Adipose tissue (tissue), 3 donors: ENCODE results near the gene ZNF138. TPM values are rescaled to one million over a fixed set of nuclear protein-coding genes. Genes with fewer than 3 reads are reported as not detected.
"Not testable (repeated sequence)": the region's sequence is repeated elsewhere in the genome, so short reads cannot be mapped to it uniquely, and the experiment has no call there.

Source experiments
- H3K27ac ChIP-seq: one replicate; pipeline ENCODE4 v1.5.1; 2013; ENCODE audit warnings: low read depth, low read length
- WGBS, 3 donors: extraction: QIAGEN DNeasy Blood & Tissue Kit; methylation state at CpG; one replicate each; pipeline ENCODE4 v1.1.7; 2013; 5-methylcytosine and 5-hydroxymethylcytosine counted together
- polyA plus RNA-seq, 3 donors: library from polyadenylated mRNA; stranded (reverse); fragments of 200-250 nt; gene quantifications; one replicate each; pipeline ENCODE4 v1.2.3, GENCODE V29; 2013
- donor health status: healthy with polysubstance abuse.
- donor health status: Bipolar disorder and iron deficiency.
- donor health status: healthy.

Gene ZNF138
- polyA plus RNA-seq, 3 donors = 2.2 to 2.7 (median 2.7) TPM

DNA sequence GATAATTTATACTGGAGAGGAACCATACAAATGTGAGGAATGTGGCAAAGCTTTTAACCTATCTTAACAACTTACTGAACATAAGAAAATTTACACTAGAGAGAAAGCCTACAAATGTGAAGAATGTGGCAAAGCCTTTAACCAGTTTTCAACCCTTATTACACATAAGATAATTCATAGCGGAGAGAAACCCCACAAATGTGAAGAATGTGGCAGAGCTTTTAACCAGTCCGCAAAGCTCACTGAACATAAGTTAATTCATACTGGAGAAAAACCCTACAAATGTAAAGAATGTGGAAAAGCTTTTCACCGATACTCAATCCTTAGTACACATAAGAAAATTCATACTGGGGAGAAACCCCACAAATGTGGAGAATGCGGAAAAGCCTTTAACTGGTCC lies 37.9 kb downstream of the ZNF138 start:
- H3K27ac ChIP-seq = no peak overlapping the region
- WGBS, 3 donors = 83 to 96% (median 83%) methylated on average over 4 of the region's 4 CpGs

DNA sequence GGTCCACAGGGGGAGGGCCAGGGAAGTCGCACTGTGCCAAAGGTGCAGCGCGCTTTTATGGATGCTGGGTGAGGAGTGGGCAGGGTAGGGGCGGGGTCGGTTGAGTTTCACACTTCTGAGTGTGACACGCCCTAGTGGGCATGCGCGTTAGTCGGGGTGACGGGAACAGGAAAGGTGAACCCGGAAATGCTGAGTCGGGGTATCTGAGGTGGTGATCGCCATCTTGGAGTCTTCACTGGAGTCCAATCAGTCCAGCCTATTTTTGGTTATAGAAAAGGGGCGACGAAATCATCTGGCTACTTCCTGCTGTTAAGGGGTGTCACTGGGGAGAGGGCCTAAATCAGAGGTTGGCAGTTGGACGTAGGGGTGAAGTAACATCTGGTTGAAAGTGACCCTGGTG lies 40.8 kb downstream of the ZNF138 start:
- H3K27ac ChIP-seq = no peak overlapping the region
- WGBS, 3 donors = 85 to 91% (median 86%) methylated on average over 16 of the region's 16 CpGs

DNA sequence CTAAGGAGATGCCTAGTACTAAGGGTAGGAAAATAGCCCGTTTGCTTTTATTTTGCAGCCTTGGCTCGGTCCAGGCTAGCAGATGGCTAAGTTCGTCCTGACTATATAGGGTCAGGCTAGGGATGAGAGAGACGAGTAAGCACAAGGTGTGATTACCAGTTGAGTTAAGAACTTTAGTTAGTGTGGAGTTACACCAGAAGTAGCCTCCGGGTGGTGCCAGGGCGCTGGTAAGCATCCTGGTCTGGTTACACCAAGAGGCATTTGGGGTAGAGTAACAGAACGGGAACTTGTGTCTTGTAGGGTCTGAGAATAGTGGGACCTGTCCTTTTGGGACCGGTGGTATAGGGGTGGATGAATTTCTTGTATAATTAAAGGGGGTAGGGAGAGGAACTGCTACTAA lies 41.6 kb downstream of the ZNF138 start:
- 86 to 92% (median 90%) methylated on average over 8 of the region's 8 CpGs for WGBS, 3 donors
- not testable (repeated sequence) for H3K27ac ChIP-seq

DNA sequence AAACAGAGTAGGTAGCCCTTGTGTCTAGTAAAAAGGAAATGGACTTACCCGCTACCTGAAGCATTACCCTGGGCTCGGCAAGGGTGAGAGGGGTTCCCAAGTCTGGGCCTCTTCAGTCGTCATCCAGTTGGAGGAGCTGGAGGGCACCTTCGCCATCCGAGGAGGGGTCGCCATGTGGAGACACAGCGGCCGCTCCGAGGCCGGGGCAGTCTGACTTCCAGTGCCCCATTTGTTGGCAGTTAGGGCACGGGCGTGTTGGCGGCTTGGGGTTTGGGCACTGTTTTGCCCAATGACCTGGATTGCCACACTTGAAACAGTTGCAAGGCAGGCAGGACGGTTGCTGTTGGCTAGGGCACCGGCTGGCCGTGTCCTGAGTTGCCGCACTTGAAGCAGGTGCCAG lies 43.8 kb downstream of the ZNF138 start:
- WGBS, 3 donors = 90 to 94% (median 90%) methylated on average over 12 to 16 of the region's 17 CpGs
- not testable (repeated sequence) for H3K27ac ChIP-seq

DNA sequence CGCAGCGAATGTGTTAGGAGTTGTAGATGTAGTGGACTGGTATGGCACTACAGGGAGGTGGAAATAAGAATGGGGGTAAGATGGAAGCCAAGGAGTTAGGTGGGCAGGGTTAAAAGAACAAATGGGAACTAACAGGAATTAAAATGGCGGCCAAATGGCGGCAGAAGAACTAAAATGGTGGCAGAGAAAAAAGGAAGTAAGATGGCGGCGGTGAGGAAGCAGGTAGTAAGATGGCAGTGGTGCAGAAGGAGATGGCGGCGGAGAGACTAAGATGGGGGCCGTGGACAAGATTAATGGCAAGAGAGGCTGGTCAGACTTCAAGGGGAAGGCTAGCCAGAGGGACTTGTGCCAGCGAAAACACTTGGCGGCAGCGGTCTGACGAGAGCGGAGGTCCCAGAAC lies 44.5 kb downstream of the ZNF138 start:
- WGBS, 3 donors = 79 to 87% (median 82%) methylated on average over 14 of the region's 14 CpGs
- no peak overlapping the region for H3K27ac ChIP-seq

DNA sequence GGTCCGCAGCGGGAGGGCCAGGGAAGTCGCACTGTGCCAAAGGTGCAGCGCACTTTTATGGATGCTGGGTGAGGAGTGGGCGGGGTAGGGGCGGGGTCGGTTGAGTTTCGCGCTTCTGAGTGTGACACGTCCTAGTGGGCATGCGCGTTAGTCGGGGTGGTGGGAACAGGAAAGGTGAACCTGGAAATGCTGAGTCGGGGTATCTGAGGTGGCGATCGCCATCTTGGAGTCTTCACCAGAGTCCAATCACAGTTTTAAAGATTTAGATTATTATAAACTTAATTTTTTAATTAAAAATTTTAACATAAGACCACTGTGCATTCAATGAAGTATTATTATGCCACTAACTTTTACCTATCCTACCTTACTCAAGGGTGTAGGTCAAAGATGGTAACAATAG lies 45.7 kb downstream of the ZNF138 start:
- 95 to 98% (median 95%) methylated on average over 16 of the region's 16 CpGs for WGBS, 3 donors
- H3K27ac ChIP-seq = no peak overlapping the region

DNA sequence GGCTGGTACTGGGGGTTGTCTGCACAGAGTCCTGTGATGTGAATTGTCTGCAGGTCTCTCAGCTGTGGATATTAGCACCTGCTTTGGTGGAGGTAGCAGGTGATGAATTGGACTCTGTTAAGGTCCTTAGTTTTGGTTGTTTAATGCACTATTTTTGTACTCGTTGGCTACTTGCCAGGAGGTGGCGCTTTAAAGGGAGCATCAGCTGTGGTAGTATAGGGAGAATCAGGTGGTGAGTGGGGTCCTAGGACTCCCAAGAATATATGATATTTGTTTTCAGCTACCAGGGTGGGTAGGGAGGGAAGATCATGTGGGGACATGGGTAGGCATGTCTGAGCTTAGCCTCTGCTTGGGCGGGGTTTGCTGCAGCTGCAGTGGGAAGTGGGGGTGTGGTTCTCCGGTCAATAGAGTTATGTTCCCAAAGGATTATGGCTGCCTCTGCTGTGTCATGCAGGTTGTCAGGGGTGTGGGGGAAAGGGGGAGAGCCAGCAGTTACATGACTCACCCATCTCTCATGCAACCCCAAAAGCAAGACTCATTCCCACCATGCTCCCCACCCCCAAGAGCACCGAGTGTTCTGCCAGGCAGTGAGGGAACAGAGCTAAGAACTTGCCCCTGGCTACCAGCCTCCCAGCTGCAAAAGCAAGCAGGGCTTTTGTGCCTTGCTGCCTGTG lies 55.2 kb downstream of the ZNF138 start:
- 61 to 77% (median 63%) methylated on average over 5 of the region's 5 CpGs for WGBS, 3 donors
- no peak overlapping the region for H3K27ac ChIP-seq

DNA sequence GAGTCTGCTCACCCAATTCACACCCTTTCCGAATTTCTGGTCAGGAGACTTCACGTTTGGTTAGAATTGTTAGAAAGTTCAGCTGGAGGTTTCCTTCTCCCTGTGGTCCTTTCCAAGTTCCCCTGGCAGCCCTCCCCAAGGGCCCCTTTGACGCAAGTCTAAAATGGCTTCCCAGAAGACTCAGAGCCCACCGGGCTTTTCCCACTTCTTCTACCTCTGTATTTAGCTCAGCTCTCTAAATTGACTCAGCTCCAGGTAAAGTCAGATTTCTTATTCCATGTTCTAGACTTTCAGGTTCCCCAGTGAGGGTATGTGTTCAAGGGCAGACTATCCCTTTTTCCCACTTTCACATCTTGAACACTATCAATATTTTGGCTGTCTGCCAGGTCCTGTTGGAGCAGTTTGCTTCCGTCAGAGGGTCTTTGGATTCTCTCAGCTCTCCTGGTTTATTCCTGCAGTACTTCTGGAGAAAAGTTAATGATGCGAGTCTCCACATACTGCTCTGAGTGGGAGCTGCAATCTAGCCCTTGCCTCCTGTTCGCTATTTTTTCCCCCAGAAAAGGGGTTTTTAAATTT lies 55.8 kb downstream of the ZNF138 start:
- 71 to 78% (median 78%) methylated on average over 7 of the region's 7 CpGs for WGBS, 3 donors
- no peak overlapping the region for H3K27ac ChIP-seq

DNA sequence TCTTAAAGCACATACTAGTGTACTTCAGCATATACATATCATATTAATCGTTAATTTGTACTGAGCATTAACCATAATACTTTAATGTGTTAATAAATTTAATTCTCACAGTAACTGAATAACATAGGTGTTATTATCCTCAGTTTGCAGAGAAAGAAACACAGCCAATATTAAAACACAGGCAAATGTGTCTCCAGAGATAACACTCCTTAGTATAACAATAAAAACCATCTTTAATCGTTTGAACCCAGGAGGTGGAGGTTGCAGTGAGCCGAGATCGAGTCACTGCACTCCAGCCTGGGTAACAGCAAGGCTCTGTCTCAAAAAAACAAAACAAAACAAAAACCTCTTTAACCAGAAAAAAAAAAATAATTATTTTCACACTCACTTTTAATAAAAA lies 59.5 kb downstream of the ZNF138 start:
- 83 to 95% (median 86%) methylated on average over 4 of the region's 4 CpGs for WGBS, 3 donors
- no peak overlapping the region for H3K27ac ChIP-seq

DNA sequence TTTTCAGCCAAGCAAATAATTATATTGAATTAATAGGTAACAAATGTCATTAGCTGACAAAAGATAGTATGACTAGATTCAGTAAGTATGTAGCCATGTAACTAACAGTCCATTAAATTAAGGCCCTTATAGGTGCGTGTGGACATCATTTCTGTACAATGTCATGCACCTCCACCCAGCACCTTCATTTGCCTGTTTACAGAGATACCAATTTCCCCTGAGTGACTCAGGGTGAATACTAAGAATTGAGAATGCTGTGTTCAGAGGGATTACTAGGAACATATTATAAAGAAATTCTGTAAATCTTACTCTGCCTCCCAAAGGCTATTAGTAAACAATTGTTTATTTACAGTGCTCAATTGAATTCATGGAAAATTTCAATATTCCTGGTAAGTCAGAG lies 60.7 kb downstream of the ZNF138 start:
- 50 to 91% (median 85%) methylated on average over 1 of the region's 1 CpG for WGBS, 3 donors
- no peak overlapping the region for H3K27ac ChIP-seq

DNA sequence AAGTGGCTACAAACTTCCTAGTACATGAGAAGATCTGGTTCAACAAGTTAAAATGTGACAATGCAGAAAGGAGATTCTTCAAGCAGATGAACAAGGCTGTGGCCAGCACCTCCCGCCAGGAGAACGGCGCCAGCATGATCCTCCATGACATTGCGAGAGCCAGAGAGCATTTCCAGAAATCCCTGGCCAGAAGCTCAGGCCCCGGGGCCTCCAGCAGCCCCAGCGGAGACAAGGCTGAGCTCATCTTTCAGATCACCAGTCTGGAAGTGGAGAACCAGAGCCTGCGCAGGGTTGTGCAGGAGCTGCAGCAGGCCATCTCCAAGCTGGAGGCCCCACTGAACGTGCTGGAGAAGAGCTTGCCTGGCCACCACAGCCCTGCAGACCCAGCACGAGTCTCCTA lies 68.8 kb downstream of the ZNF138 start:
- no peak overlapping the region for H3K27ac ChIP-seq
- WGBS, 3 donors = 86 to 94% (median 91%) methylated on average over 9 of the region's 9 CpGs

DNA sequence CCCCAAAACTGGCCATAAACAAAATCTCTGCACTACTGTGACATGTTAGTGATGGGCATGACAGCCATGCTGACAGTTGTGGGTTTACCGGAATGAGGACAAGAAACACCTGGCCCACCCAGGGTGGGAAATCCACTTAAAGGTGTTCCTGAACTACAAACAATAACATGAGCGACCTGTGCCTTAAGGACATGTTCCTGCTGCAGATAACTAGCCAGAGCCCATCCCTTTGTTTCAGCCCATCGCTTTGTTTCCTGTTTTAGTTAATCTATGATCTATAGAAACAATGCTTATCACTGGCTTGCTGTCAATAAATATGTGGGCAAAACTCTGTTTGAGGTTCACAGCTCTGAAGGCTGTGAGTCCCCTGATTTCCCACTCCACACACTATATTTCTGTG lies 69.3 kb downstream of the ZNF138 start:
- not testable (repeated sequence) for H3K27ac ChIP-seq
- 85 to 90% (median 89%) methylated on average over 3 of the region's 3 CpGs for WGBS, 3 donors

DNA sequence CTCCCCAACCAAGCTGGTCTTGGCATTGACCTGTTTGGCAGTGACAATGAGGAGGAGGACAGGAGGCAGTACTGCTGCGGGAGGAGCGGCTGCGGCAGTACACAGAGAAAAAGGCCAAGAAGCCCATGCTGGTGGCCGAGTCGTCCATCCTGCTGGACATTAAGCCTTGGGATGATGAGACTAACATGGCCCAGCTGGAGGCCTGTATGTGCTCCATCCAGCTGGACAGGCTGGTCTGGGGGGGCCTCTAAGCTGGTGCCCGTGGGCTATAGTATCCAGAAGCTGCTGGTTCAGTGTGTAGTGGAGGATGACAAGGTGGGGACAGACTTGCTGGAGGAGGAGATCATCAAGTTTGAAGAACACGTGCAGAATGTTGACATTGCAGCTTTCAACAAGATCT lies 69.7 kb downstream of the ZNF138 start:
- H3K27ac ChIP-seq = no peak overlapping the region
- 84 to 90% (median 89%) methylated on average over 7 of the region's 7 CpGs for WGBS, 3 donors

DNA sequence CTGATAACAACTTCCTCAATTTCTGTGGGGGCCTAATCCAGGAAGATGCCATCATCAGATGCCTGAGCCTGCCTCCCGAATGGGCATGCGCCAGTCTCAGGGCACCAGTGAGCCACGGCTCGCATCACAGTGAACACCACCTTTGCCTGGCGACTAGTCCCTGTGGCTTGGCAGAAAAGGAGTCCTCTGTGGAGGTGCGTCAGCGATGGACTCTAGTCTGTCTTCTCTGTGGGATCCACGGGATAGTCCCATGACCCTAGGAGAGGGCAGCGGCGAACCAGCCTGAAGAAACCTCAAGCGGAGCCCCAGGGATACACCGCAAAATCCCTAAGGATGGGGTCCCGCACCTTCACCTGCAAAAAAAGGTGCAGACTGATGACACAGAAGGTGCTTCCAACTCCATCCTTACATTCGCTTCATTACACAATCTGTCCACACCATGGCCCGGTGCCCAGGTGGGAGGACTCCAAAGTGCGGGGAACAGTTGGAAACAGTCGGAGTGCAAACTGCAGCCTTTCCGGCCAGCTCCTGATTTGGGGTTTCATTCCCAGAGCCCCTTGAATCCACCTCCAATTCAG lies 73.7 kb downstream of the ZNF138 start:
- no peak overlapping the region for H3K27ac ChIP-seq
- 86 to 89% (median 89%) methylated on average over 18 of the region's 18 CpGs for WGBS, 3 donors

DNA sequence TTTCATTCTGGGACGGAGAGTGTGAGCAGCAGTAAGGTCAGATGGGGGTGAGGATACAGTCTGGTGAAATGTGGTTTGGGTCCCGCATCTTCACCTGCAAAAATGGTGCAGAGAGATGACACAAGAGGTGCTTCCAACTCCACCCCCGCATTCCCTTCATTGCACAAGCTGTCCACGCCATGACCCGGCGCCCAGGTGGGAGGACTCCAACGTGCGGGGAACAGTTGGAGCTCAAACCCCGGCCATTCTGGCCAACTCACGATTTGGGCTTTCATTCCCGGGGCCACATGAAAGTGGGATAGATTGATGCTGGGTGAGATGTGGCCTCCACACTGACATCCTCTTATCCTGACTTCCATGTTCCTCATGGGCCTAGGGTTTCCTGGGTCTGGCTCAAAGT lies 74.3 kb downstream of the ZNF138 start:
- WGBS, 3 donors = 85 to 94% (median 91%) methylated on average over 11 of the region's 11 CpGs

DNA sequence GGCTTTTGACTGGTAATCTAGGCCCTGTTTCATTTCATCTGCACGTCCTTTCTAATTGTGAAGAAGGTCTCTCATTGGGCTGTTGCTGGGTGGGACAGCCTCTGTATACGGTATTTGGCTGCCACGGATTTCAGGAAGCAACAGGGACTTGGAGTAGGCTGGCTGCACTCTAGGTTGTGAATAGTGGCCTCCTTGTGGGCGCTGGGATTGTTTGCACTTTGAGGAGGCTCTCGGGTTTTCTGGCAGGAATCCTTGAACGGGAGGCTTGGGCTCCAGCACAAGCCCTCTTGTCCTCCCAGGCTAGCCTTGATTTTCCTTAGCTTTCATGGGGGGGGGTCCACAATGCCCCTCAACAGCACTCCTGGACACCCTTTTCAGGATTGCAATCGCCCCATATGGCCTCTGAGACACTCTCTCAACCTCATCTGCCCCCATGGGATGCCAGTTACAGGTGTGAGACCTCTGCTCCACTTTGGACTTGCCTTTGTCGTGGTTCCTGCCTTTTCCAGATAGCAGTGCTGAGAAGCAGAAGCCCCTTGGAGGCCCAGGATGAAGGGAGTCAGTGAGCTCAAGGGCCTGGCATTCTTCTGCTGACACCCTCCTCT lies 75.0 kb downstream of the ZNF138 start:
- 63 to 76% (median 75%) methylated on average over 8 of the region's 8 CpGs for WGBS, 3 donors

More for the DNA sequence above, 74.3 kb downstream of the ZNF138 start:
- H3K27ac ChIP-seq = no peak overlapping the region

DNA sequence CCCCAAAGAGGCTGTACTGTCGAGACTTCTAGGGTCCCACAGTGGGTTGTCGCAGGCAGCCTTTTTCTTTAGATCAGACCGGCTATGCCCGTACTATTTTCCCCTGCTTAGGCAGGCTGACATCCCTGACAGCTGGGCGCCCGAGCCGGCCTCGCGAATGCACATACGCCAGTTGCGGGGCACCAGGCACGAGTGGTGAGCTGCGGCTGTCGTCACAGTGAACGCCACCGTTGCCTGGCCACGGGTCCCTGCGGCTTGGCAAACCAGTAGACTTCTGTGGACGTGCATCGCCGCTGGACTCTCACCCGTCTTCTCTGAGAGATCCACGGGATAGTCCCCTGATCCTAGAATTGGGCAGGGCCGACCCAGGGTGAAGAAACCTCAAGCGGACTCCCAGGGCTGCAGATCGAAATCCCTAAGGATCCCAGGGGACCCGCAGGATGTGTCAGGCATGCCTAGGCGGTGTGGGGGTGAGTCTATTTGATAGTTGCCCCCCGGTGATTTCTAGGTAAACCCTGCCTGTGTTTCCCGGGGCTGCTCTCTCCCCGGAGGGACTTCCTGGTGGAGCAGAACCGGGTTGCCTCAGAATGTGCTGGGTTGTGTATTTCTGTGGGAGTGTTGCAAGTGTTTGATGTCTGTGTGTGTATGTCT lies 75.8 kb downstream of the ZNF138 start:
- 88 to 93% (median 93%) methylated on average over 32 of the region's 32 CpGs for WGBS, 3 donors
- H3K27ac ChIP-seq = no peak overlapping the region

More for the DNA sequence above, 75.0 kb downstream of the ZNF138 start:
- no peak overlapping the region for H3K27ac ChIP-seq

DNA sequence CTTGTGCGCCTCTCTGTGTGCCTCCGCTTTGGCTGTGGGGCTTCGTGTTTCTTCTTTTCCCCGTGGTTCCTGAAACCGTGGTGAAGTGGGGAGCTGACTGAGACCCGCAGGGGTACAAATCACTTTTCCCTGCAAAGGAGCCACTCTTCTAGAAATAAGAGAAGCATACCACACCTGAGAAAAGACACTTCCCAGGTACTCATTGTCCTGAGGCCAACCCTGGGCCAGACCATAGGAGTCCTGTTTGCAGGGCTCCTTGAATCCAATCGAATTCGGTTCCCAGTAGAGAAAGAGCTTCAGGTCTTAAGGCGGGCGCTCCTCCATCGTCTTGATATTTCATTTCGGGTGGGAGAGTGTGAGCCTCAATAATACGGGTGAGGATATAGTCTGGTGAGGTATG lies 76.4 kb downstream of the ZNF138 start:
- WGBS, 3 donors = 90 to 95% (median 95%) methylated on average over 13 of the region's 13 CpGs
- H3K27ac ChIP-seq = no peak overlapping the region

DNA sequence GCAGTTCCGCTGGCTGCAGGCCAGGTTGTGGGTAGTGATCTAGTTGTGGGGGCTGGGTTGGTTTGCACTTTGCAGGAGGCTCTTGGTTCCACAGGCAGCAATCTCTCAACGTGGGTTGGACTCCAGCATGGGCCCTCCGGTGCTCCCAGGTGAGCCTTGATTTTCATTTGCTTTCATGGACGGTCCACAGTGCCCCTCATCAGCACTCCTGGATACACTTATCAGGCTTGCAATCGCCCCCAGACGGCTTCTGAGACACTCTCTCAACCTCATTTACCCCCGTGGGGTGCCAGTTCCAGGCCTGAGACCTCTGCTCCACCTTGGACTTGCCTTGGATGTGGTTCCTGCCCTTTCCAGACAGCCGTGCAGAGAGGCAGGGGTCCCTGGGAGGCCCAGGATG lies 77.5 kb downstream of the ZNF138 start:
- no peak overlapping the region for H3K27ac ChIP-seq
- 66 to 83% (median 76%) methylated on average over 8 of the region's 8 CpGs for WGBS, 3 donors
